Measurements from ENCODE around the gene INPP5K. TPM values are rescaled to one million over a fixed set of nuclear protein-coding genes. Genes with fewer than 3 reads are reported as not detected.
"Not testable (repeated sequence)": the region's sequence is repeated elsewhere in the genome, so short reads cannot be mapped to it uniquely, and the experiment has no call there.

The INPP5K gene
- 51.7 TPM for polyA plus RNA-seq

- Mint-ChIP-seq H3K4me3 (peak within 1 kb of the TSS; percentile 87 to 98 (median 97)), H3K9me3 (no peaks in the 10 kb centered on the region), H3K27ac (peak within 1 kb of the TSS; percentile 95 to 98 (median 96)), H3K4me1 (peaks cover 14 to 16% (median 14%) of the 10 kb centered on the region in 3 donors), H3K27me3 (no peaks in the 10 kb centered on the region), H3K36me3 (no peaks in the 10 kb centered on the region)
Measured at GRCh38 chr17:1516388-1517161, at the start of gene INPP5K. TSS of gene INPP5K (minus strand) at chr17:1516612. CDS start at chr17:1516499, 113 bp downstream.

DNA sequence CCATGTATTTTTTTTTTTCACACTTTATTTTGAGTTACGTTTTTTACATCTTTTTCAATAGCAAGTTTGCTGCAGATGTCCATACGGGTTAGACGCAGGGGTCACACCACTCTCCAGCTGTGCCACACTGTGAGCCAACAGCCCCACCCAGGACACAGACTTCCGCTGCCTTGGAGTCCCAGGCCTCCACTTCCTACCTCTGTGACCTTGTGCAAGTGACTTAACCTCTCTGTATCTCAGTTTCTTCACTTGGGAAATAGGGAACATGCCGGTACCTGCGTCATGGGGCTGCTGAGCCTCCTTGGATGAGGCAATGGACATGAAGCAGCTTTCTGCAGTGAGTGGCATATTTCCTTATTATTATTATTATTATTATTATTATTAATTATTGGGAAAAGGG, 49.5 kb upstream of the INPP5K start:
- no peaks in the 10 kb centered on the region for H3K27me3 Mint-ChIP-seq
- peaks cover 6 to 31% (median 28%) of the 10 kb centered on the region in 3 donors for H3K4me1 Mint-ChIP-seq
- H3K9me3 Mint-ChIP-seq, result no peaks in the 10 kb centered on the region
- peak overlapping the region in 1 of 3 donors; percentile 60 for H3K27ac Mint-ChIP-seq
- peak overlapping the region in 3 of 4 donors; percentile 57 to 92 (median 72) for H3K4me3 Mint-ChIP-seq
- peaks cover 2% of the 10 kb centered on the region for H3K36me3 Mint-ChIP-seq

DNA sequence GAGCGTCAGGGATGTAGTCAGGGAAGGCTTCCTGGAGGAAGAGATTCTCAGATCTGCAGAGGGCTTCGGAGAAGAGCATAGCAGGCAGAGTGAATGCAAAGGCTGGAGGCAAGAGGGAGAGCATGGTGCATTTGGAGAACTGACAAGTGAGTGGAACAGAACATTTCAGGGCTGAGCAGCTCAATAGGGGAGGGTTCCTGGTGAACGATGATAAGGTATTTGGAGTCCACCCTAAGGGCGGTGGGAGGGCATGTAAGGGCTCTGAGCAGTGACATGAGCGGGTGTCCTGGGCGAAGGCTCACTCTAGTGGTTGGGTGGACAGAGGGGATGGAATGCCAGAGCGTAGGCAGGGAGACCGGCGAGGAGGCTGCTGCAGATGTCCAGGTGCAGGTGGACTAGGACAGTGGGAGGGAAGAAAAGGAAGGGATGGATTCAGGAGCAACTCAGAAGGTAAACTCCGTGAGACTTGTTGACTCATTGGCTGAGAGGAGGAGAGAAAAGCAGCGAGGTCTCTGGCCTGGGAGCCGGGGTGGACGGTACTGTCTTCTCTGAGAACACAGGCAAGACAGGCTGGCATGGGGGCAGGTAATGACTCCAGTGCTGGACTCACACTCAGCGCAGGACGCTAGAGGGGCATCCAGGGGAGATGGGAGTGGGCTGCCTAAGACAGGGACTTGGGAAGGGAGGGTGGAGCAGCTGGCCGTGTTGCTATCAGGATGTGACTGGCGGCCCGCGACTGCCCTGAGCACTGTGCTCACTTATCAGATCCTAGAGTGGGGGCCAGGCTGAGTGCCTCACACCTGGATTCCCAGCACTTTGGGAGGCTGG, 47.6 kb upstream of the INPP5K start:
- Mint-ChIP-seq H3K27me3 (no peaks in the 10 kb centered on the region), H3K27ac (peak overlapping the region; percentile 66 to 85 (median 74)), H3K4me3 (peak overlapping the region; percentile 79 to 88 (median 80)), H3K4me1 (peaks cover 10 to 44% (median 32%) of the 10 kb centered on the region in 3 donors), H3K9me3 (no peaks in the 10 kb centered on the region), H3K36me3 (no peaks in the 10 kb centered on the region)

- H3K36me3 Mint-ChIP-seq, H3K9me3 Mint-ChIP-seq, H3K27me3 Mint-ChIP-seq: not testable (repeated sequence)
- Mint-ChIP-seq H3K27ac (peak overlapping the region; percentile 66 to 85 (median 74)), H3K4me3 (peak overlapping the region; percentile 79 to 88 (median 80)), H3K4me1 (peaks cover 10 to 44% (median 32%) of the 10 kb centered on the region in 3 donors)
Measured at GRCh38 chr17:1563471-1563785, 47.0 kb upstream of the INPP5K start.

- H3K4me1 Mint-ChIP-seq, result peaks cover 5 to 42% (median 32%) of the 10 kb centered on the region in 3 donors
- peak overlapping the region in 3 of 4 donors; percentile 17 to 88 (median 79) for H3K4me3 Mint-ChIP-seq
- no peaks in the 10 kb centered on the region for H3K9me3 Mint-ChIP-seq
- no peak overlapping the region for H3K27ac Mint-ChIP-seq
- H3K36me3 Mint-ChIP-seq, result no peaks in the 10 kb centered on the region
- H3K27me3 Mint-ChIP-seq, result no peaks in the 10 kb centered on the region
Measured at GRCh38 chr17:1562176-1562643, 45.8 kb upstream of the INPP5K start.

DNA sequence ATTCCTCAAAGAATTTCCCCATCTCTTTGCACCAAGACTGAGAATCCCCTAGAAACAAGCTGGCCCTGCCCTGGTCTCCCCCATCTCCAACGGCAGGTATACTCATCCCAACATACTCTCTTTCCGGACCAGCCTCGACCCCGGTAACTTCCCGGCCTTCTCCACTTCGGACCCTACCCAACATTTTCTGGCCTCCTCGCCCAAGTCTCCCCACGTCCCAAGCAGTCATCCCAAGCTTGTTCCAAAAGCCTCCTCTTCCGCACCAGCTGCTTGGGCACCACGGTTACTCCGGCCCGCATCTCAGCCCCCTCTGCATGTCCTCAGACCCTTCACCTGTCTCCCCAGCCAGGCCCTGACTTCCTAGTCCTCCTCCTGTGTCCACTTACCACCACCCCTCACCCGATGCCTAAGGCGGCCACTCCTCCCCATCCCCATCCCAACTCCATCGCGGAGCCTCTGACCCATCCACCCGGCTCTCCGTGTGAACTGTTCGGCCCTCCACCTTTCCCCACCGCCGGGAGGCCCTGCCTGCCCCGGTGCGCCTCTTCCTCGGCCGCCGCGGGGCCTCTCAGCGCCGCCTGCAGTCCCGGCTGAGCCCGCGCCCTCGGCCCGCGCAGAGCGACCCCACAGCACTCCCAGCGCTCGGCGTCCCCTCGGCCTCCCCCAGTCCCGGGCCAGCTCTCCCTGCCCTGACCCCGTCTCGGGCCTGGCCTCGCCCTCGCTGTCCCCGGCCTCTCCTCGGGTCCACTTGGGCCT, 45.2 kb upstream of the INPP5K start:
- Mint-ChIP-seq H3K27me3 (no peaks in the 10 kb centered on the region), H3K4me1 (peaks cover 5 to 45% (median 34%) of the 10 kb centered on the region in 3 donors), H3K9me3 (no peaks in the 10 kb centered on the region), H3K36me3 (no peaks in the 10 kb centered on the region), H3K4me3 (peak overlapping the region; percentile 79 to 94 (median 92)), H3K27ac (peak overlapping the region; percentile 86 to 97 (median 87))

- Mint-ChIP-seq H3K27me3 (no peaks in the 10 kb centered on the region), H3K36me3 (no peaks in the 10 kb centered on the region), H3K4me3 (peak overlapping the region; percentile 79 to 94 (median 92)), H3K27ac (peak overlapping the region; percentile 86 to 97 (median 87)), H3K4me1 (peaks cover 11 to 46% (median 35%) of the 10 kb centered on the region in 3 donors), H3K9me3 (no peaks in the 10 kb centered on the region)
Measured at GRCh38 chr17:1560858-1561355, 44.5 kb upstream of the INPP5K start.

DNA sequence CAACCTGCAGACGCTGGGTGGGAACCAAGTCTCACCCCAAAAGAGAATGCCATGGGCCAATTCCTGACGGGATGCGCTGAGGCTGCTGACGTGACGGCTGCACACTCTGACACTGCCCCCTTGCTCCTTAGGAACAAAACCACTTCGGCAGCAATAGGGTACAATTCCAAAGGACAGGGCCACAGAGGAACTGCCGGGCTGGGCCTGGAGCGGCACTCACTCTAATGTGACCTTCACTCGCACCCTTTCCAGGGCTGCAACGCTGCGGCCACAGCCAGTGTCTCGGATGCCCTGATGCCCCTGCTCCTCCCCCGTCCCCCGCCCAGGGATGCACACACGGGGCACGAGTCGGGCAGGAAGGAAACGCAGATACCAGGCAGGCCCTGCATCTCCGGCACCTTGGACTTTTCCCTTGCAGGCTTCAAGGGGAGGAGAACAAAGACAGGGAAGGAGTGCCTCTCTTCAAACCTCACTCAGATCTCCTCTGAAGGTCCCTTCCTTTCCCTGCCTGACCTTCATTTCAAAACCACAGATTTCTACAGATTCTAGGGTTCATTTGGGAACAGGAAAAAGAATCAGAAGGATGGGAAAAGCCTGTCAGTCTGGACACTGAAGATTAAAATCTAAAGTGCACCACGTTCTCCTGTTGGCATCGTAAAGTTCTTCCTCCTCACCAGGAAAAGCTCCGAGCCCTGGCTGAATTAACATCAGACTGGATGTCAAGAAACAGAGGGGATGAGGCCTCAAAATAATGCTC, 43.9 kb upstream of the INPP5K start:
- H3K9me3 Mint-ChIP-seq, result no peaks in the 10 kb centered on the region
- peak overlapping the region in 2 of 4 donors; percentile 27 to 90 for H3K4me3 Mint-ChIP-seq
- no peaks in the 10 kb centered on the region for H3K36me3 Mint-ChIP-seq
- no peaks in the 10 kb centered on the region for H3K27me3 Mint-ChIP-seq
- peak overlapping the region in 2 of 3 donors; percentile 75 to 97 for H3K27ac Mint-ChIP-seq
- H3K4me1 Mint-ChIP-seq, result peaks cover 17 to 49% (median 39%) of the 10 kb centered on the region in 3 donors

- Mint-ChIP-seq H3K9me3 (no peaks in the 10 kb centered on the region), H3K36me3 (no peaks in the 10 kb centered on the region), H3K27me3 (no peaks in the 10 kb centered on the region), H3K27ac (peak overlapping the region in 2 of 3 donors; percentile 37 to 75), H3K4me1 (peaks cover 22 to 58% (median 45%) of the 10 kb centered on the region in 3 donors), H3K4me3 (peak overlapping the region in 2 of 4 donors; percentile 9 to 90)
Measured at GRCh38 chr17:1559047-1560043, 42.9 kb upstream of the INPP5K start.

DNA sequence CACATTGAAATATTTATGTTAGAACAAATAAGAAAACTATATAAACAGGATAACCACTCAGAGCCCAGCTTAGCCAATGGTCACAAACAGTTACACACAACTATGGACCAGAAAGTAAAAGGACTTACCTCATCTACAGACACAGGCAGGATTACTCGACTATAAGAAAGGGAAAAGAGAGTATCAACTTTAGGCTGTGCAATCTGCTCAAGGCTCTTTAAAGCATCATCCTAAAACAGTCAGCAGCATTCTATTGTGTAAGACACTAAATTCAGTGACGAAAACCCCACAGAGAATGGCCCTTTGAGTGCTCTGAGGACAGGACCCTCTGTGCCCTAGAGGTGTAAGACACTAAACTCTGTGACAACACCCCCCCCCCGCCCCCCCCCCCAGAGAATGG, 42.0 kb upstream of the INPP5K start:
- no peaks in the 10 kb centered on the region for H3K36me3 Mint-ChIP-seq
- peaks cover 26 to 61% (median 47%) of the 10 kb centered on the region in 3 donors for H3K4me1 Mint-ChIP-seq
- no peaks in the 10 kb centered on the region for H3K9me3 Mint-ChIP-seq
- H3K27me3 Mint-ChIP-seq, result no peaks in the 10 kb centered on the region
- no peak overlapping the region for H3K4me3 Mint-ChIP-seq
- H3K27ac Mint-ChIP-seq, result no peak overlapping the region

DNA sequence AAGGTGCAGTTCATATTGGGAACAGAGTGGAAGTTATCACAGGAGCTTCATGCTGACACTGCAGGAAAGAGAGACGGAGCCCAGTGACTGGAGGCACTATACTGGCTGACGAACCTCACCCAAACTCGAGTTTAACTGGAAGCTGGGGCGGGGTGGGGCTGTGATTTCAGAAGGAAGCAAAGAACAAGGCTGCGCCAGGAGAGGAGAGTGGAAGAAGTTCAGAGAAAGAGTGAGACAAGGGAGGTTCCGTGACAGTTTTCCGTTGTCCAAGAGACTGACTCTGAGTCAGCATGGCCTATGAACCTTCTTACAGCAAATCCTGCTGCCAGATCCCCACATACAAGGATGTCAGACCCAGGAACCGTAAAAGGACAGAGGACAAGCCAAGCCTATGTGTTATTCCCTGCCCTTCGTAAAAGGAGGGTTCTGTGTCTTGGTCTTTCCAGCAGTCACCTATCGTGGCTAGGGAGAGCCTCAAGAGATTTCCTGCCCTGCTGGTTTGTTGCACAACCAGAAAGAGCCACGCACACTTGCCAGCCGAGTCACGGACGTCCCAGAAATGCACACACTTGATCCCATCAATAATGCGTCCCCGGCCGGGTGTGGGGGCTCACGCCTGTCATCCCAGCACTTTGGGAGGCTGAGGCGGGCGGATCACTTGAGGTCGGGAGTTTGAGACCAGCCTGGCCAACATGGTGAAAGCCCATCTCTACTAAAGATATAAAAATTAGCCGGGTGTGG, 41.1 kb upstream of the INPP5K start:
- peaks cover 30 to 65% (median 51%) of the 10 kb centered on the region in 3 donors for H3K4me1 Mint-ChIP-seq
- H3K36me3 Mint-ChIP-seq, result no peaks in the 10 kb centered on the region
- H3K4me3 Mint-ChIP-seq, result peak overlapping the region in 1 of 4 donors; percentile 69
- H3K27me3 Mint-ChIP-seq, result no peaks in the 10 kb centered on the region
- H3K9me3 Mint-ChIP-seq, result no peaks in the 10 kb centered on the region
- H3K27ac Mint-ChIP-seq, result peak overlapping the region; percentile 80 to 91 (median 89)

GRCh38 chr17:1555651-1556471, 39.4 kb upstream of the INPP5K start:
- peak overlapping the region; percentile 61 to 91 (median 78) for H3K4me3 Mint-ChIP-seq
- H3K27ac Mint-ChIP-seq, result peak overlapping the region; percentile 80 to 94 (median 89)
- no peaks in the 10 kb centered on the region for H3K27me3 Mint-ChIP-seq
- peaks cover 30 to 58% (median 43%) of the 10 kb centered on the region in 3 donors for H3K4me1 Mint-ChIP-seq
- H3K9me3 Mint-ChIP-seq, result no peaks in the 10 kb centered on the region
- no peaks in the 10 kb centered on the region for H3K36me3 Mint-ChIP-seq
